A549 (cell line): ENCODE data around the gene LMNA.

Source experiments
- EP300 ChIP-seq, 2 experiments: fragments of >200 bp; sonication (Bioruptor Twin); formaldehyde crosslinking; IDR thresholded peaks; 2 replicates in 1 of 2; 3 replicates in 1 of 2; pipeline ENCODE4 v1.6.1; 2016 to 2017
- ESRRA ChIP-seq: fragments of 150-350 bp; IDR thresholded peaks from 2 replicates; pipeline ENCODE4 v1.6.1; 2014; ENCODE audit warnings: mild to moderate bottlenecking, low read length, borderline replicate concordance
- JUNB ChIP-seq: fragments of >200 bp; sonication (Bioruptor Twin); formaldehyde crosslinking; IDR thresholded peaks from 2 replicates; pipeline ENCODE4 v1.6.1; 2016
- MYC ChIP-seq: IDR thresholded peaks from 2 replicates; pipeline ENCODE4 v1.6.1; 2012; ENCODE audit warnings: mild to moderate bottlenecking, inconsistent platforms, low read length, improper control_type of control experiment, borderline replicate concordance
- POLR2A ChIP-seq: IDR thresholded peaks from 2 replicates; pipeline ENCODE4 v1.6.1; 2012; ENCODE audit warnings: mild to moderate bottlenecking, low read length
- TF ChIP-seq, protein P1 (sequence below): fragments of >200 bp; sonication (Bioruptor Twin); formaldehyde crosslinking; IDR thresholded peaks from 3 replicates; pipeline ENCODE4 v1.5.1; 2016

DNA sequence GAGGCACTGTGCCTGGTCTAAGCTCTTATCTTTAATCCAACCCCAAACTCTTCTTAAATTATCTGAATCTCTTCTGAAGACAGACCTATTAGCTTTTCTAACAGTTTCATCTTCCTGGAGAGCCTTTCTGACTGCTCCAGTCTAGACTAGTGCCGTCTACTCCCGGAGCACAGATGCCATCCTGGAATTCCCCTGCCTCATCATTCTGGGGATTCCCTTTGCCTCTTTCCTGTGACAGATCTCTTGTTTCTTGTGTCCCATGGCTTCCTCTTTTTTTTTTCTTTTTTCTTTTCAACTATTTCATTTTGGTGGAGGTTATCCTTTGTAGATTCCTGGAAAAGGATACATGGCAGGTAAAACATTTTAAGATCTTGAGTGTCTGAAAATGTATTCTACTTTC is 50.6 kb downstream of the LMNA start:
- no peak for TF ChIP-seq POLR2A
- no peak for TF ChIP-seq MYC
- TF ChIP-seq ESRRA = no peak
- TF ChIP-seq, protein P1, sequence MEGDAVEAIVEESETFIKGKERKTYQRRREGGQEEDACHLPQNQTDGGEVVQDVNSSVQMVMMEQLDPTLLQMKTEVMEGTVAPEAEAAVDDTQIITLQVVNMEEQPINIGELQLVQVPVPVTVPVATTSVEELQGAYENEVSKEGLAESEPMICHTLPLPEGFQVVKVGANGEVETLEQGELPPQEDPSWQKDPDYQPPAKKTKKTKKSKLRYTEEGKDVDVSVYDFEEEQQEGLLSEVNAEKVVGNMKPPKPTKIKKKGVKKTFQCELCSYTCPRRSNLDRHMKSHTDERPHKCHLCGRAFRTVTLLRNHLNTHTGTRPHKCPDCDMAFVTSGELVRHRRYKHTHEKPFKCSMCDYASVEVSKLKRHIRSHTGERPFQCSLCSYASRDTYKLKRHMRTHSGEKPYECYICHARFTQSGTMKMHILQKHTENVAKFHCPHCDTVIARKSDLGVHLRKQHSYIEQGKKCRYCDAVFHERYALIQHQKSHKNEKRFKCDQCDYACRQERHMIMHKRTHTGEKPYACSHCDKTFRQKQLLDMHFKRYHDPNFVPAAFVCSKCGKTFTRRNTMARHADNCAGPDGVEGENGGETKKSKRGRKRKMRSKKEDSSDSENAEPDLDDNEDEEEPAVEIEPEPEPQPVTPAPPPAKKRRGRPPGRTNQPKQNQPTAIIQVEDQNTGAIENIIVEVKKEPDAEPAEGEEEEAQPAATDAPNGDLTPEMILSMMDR = no peak
- TF ChIP-seq JUNB = no peak
- TF ChIP-seq EP300 (IDR thresholded peaks at IDR 0.05) = no peak
